A204.1 (cell line): ENCODE data around the gene TSPAN31.

Source experiments
- FAIRE-seq: peaks from 2 replicates; lab custom pipeline; 2012; peaks lifted over from hg19 to GRCh38; lab: Jason Lieb, UNC

The TSPAN31 gene

DNA sequence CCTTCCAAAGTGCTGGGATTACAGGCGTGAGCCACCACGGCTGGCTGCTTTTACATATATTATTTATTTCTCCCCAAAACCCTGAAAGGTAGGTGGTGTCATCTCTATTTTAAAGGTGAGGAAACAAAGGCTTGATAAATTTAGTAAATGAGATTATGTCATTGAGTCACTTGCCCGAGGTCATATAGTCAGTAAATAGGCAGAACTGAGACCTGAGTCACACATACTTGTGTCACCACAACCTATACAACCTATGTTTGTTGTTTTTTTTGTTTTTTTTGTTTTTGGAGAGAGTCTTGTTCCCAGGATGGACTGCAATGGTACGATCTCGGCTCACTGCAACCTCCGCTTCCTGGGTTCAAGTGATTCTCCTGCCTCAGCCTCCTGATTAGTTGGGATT lies 50.5 kb downstream of the TSPAN31 start:
- FAIRE-seq = no peak

DNA sequence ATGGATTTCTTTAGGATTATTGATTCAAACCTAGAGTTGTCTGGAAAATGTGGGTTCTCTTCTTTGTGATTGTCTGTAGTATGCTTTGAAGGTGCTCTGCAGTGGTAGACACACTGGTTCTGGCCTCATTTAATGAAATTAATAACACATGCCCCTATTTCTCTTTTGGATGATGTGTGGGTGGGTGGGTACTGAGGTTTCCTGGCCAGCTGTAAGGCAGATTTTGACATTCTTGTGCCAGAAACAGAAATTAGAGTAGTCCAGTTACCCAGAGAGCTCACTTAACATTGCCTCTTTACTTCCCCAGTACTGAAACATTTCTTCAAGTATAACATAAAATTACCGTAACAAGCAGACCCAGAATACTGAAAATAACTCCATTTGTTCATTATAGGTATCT lies 52.2 kb downstream of the TSPAN31 start:
- FAIRE-seq = no peak

DNA sequence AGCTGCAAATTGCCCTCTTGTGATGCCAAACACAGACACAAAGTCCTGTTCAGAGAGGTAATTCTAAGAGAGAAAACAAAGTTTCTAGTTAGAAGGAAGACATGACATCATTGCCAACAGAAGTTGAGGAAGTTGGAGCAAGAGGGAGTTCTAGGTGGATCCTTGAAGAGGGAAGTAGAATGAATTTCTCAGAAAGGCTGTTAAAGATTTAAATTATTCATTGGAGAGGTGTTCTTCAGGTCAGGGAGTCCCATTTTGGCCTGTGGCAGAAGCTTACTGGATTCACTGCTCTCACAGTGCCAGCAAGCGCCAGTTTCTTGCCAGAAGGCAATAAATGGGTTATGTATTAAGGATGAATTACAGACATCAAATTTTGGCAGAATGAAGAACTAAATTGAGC lies 53.1 kb downstream of the TSPAN31 start:
- no peak for FAIRE-seq
